ENCODE measurements around the gene ACSS3.

Gene ACSS3

GRCh38 chr12:81216739-81217138 is 138.9 kb downstream of the ACSS3 start:
- no peak overlapping the region for H3K27ac ChIP-seq
- no peak overlapping the region for H3K9ac ChIP-seq
- no peak for TF ChIP-seq CTCF (conservative IDR thresholded peaks at IDR 0.05; ENCODE audit: low read depth, low read length)
- H3K79me2 ChIP-seq (ENCODE audit: insufficient read depth, low read depth), result no peaks in the 10 kb centered on the region
- H3K36me3 ChIP-seq (ENCODE audit: insufficient read depth), result no peaks in the 10 kb centered on the region
- no peaks in the 10 kb centered on the region for H4K20me1 ChIP-seq (ENCODE audit: insufficient read depth)
- no peak overlapping the region for H3K4me2 ChIP-seq
- H3K4me3 ChIP-seq (IDR thresholded peaks at IDR 0.05; ENCODE audit: insufficient read depth, low read depth, low read length), result no peak overlapping the region
- no peaks in the 10 kb centered on the region for H3K27me3 ChIP-seq (ENCODE audit: insufficient read depth, low read depth)
- H2AFZ ChIP-seq (ENCODE audit: low read depth), result no peak overlapping the region
- no peaks in the 10 kb centered on the region for H3K4me1 ChIP-seq (ENCODE audit: low read depth, poor library complexity, severe bottlenecking)

DNA sequence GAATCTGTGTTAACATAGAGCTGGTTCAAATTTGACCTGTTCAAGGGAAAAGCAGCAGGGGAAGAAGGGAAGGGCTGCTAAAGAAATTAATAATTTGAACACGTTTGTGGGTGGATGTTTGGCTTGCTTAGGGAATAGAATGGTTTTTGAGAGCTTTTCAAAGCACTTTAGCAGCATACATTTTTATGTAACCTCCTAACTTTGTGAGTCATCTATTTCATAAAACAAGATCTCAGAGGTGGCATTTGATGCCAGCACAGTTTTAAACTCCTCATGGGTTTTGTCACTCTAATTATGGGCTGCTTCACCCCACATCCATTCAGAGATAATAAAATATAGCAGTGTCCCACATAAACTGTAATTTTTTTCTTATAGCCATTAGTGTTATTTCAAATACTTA is 143.8 kb downstream of the ACSS3 start:
- Histone ChIP-seq H3K9ac (no peak overlapping the region), H4K20me1 (ENCODE audit: insufficient read depth) (no peaks in the 10 kb centered on the region), H3K27me3 (ENCODE audit: insufficient read depth, low read depth) (no peaks in the 10 kb centered on the region), H3K36me3 (ENCODE audit: insufficient read depth) (no peaks in the 10 kb centered on the region), H3K4me1 (ENCODE audit: low read depth, poor library complexity, severe bottlenecking) (no peaks in the 10 kb centered on the region), H3K27ac (no peak overlapping the region), H3K4me3 (IDR thresholded peaks at IDR 0.05; ENCODE audit: insufficient read depth, low read depth, low read length) (no peak overlapping the region), H3K4me2 (no peak overlapping the region), H3K79me2 (ENCODE audit: insufficient read depth, low read depth) (no peaks in the 10 kb centered on the region), H2AFZ (ENCODE audit: low read depth) (no peak overlapping the region)
- no peak for TF ChIP-seq CTCF (conservative IDR thresholded peaks at IDR 0.05; ENCODE audit: low read depth, low read length)

GRCh38 chr12:81222846-81223592 is 145.1 kb downstream of the ACSS3 start:
- Histone ChIP-seq H2AFZ (ENCODE audit: low read depth) (no peak overlapping the region), H4K20me1 (ENCODE audit: insufficient read depth) (no peaks in the 10 kb centered on the region), H3K4me2 (no peak overlapping the region)

DNA sequence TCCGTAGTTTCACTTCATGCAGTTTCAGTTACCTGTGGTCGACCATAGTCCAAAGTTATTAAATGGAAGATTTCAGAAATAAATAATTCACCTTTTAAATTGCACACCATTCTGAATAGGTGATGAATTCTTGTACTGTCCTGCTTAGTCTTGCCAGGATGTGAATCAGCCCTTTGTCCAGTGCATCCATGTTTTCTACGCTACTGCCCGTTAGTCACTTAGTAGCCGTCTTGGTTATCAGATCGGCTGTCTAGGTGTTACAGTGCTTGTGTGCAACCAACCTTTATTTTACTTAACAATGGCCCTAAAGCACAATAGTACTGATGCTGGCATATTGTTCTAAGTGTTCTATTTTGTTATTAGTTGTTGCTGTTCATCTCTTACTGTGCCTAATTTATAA is 146.7 kb downstream of the ACSS3 start:
- Histone ChIP-seq H3K27me3 (ENCODE audit: insufficient read depth, low read depth) (no peaks in the 10 kb centered on the region), H3K79me2 (ENCODE audit: insufficient read depth, low read depth) (no peaks in the 10 kb centered on the region), H3K36me3 (ENCODE audit: insufficient read depth) (no peaks in the 10 kb centered on the region), H2AFZ (ENCODE audit: low read depth) (no peak overlapping the region), H3K4me3 (IDR thresholded peaks at IDR 0.05; ENCODE audit: insufficient read depth, low read depth, low read length) (no peak overlapping the region), H4K20me1 (ENCODE audit: insufficient read depth) (no peaks in the 10 kb centered on the region), H3K27ac (no peak overlapping the region), H3K4me2 (no peak overlapping the region), H3K9ac (no peak overlapping the region), H3K4me1 (ENCODE audit: low read depth, poor library complexity, severe bottlenecking) (no peaks in the 10 kb centered on the region)
- no peak for TF ChIP-seq CTCF (conservative IDR thresholded peaks at IDR 0.05; ENCODE audit: low read depth, low read length)

More at GRCh38 chr12:81222846-81223592, 145.1 kb downstream of the ACSS3 start:
- Histone ChIP-seq H3K27me3 (ENCODE audit: insufficient read depth, low read depth) (no peaks in the 10 kb centered on the region), H3K79me2 (ENCODE audit: insufficient read depth, low read depth) (no peaks in the 10 kb centered on the region), H3K36me3 (ENCODE audit: insufficient read depth) (no peaks in the 10 kb centered on the region), H3K4me1 (ENCODE audit: low read depth, poor library complexity, severe bottlenecking) (no peaks in the 10 kb centered on the region), H3K9ac (no peak overlapping the region), H3K4me3 (IDR thresholded peaks at IDR 0.05; ENCODE audit: insufficient read depth, low read depth, low read length) (no peak overlapping the region), H3K27ac (no peak overlapping the region)
- TF ChIP-seq CTCF (conservative IDR thresholded peaks at IDR 0.05; ENCODE audit: low read depth, low read length), result no peak
